Prostate gland (tissue), 2 donors: ENCODE results near the gene FGF5. TPM values are rescaled to one million over a fixed set of nuclear protein-coding genes. Genes with fewer than 3 reads are reported as not detected.

Experiments used
- DNase-seq: peaks from one replicate; pipeline ENCODE4 v3.0.0-alpha.2; 2019; ENCODE audit warnings: low spot score
- H3K27ac ChIP-seq, 2 donors: fragments of 200-600 bp; sonication (generic); 2 replicates each; pipeline ENCODE4 v1.5.1; 2017 to 2019
- H3K27me3 ChIP-seq: fragments of 200-600 bp; sonication (generic); replicated peaks from 2 replicates; pipeline ENCODE4 v1.5.1; 2019; ENCODE audit not compliant: insufficient read depth
- H3K36me3 ChIP-seq, 2 donors: fragments of 200-600 bp; sonication (generic); 1 replicate in 1 of 2; 2 replicates in 1 of 2; pipeline versions ENCODE4 v1.5.1 to v1.8.1; 2017 to 2019
- H3K4me1 ChIP-seq: fragments of 200-600 bp; sonication (generic); replicated peaks from 2 replicates; pipeline ENCODE4 v1.5.1; 2019
- H3K4me3 ChIP-seq, 2 donors: fragments of 200-600 bp; sonication (generic); 2 replicates each; pipeline ENCODE4 v1.5.1; 2017 to 2019
- H3K9me3 ChIP-seq: fragments of 200-600 bp; sonication (generic); 2 replicates; pipeline ENCODE4 v1.5.1; 2017
- POLR2A ChIP-seq: fragments of 450-650 bp; IDR thresholded peaks from one replicate; pipeline ENCODE4 v1.6.1; 2016; ENCODE audit warnings: antibody characterized with exemption, mild to moderate bottlenecking
- POLR2AphosphoS5 ChIP-seq: sonication (generic); formaldehyde crosslinking; IDR thresholded peaks from one replicate; pipeline ENCODE4 v1.6.1; 2017; ENCODE audit warnings: antibody characterized with exemption
- WGBS: methylation state at CpG from one replicate; pipeline ENCODE4 v1.1.5; 2018; 5-methylcytosine and 5-hydroxymethylcytosine counted together
- intact Hi-C: fragments of 100-400 bp; cut with DNase I; formaldehyde crosslinking; loops from one replicate; pipeline ENCODE4 v1.14.2; 2022
- total RNA-seq, 2 donors: library from RNA; depleted of rRNA; stranded (reverse); fragments of >200 nt; gene quantifications; one replicate each; pipeline ENCODE4 v1.1.0, GENCODE V29; 2016
- TF ChIP-seq, protein P1 (sequence below), 4 experiments: fragments of 200-600 bp in 2 of 4; fragments of 450-650 bp in 2 of 4; sonication (generic) in 2 of 4; IDR thresholded peaks; 1 replicate in 3 of 4; 2 replicates in 1 of 4; pipeline ENCODE4 v1.5.1; 2016 to 2019; ENCODE audit warnings: antibody characterized with exemption in 4 of 4, mild to moderate bottlenecking in 2 of 4, moderate library complexity in 2 of 4

FGF5 gene
- total RNA-seq, 2 donors from 2014 or later = not detected

DNA sequence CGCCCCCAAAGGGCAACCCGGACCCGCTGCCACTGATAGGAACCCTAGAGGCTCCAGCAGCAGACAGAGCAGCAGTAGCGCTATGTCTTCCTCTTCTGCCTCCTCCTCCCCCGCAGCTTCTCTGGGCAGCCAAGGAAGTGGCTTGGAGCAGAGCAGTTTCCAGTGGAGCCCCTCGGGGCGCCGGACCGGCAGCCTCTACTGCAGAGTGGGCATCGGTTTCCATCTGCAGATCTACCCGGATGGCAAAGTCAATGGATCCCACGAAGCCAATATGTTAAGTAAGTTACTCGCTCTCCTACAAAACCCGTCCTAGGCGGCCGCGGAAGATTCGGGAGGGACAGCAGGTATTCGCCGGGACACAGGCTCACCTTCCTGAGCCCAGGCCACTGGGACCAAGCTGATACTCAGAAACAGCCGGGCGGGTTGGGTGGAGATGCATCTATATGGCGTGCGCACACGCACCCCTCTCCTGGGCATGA lies 477 bp downstream of the FGF5 start:
- Histone ChIP-seq H3K27ac (no peak overlapping the region), H3K4me3 (peak overlapping the region; percentile 15 to 28), H3K36me3 (no peaks in the 10 kb centered on the region), H3K27me3 (peaks cover 28% of the 10 kb centered on the region), H3K4me1 (peaks cover 2% of the 10 kb centered on the region), H3K9me3 (no peaks in the 10 kb centered on the region)
- intact Hi-C loops = no loop called here
- no peak for DNase-seq
- TF ChIP-seq, protein P1, sequence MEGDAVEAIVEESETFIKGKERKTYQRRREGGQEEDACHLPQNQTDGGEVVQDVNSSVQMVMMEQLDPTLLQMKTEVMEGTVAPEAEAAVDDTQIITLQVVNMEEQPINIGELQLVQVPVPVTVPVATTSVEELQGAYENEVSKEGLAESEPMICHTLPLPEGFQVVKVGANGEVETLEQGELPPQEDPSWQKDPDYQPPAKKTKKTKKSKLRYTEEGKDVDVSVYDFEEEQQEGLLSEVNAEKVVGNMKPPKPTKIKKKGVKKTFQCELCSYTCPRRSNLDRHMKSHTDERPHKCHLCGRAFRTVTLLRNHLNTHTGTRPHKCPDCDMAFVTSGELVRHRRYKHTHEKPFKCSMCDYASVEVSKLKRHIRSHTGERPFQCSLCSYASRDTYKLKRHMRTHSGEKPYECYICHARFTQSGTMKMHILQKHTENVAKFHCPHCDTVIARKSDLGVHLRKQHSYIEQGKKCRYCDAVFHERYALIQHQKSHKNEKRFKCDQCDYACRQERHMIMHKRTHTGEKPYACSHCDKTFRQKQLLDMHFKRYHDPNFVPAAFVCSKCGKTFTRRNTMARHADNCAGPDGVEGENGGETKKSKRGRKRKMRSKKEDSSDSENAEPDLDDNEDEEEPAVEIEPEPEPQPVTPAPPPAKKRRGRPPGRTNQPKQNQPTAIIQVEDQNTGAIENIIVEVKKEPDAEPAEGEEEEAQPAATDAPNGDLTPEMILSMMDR (IDR thresholded peaks at IDR 0.05) = no peak
- 7% methylated on average over 25 of the region's 25 CpGs for WGBS

DNA sequence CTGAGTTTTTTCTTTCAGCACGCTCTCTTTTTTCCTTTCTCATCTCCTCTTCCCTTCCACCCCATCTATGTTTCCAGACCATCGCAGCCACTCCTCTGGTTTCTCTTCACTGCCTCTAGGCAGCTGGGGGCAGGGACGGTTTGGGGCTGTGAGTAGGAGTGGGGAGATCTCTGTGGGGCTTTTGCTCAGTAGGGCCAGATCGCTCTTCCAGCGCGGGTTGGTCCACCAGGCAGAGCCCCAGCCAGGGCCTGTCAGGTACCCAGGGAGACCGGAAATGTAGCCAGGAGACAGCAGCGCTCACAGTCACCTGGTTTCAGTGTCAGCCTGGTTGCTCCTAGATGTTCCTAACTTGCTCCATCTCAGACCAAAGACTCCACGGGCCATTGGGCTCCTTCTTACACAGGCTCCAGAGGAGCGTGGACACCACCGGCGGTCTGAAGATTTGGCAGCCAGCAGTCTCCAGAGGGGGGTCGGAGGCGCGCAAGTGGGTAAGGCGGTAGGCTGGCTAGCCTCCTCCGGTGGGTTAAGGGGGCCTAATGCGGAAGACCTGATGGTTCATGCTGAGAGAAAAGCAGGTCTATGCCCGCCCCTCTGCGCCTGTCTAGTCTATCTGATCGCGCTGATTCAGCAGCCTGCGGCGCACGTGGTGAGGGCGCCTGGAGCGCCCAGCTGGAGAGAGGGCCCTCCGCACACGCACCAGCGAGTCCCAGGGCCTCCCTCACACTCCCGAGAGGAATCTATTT lies 1.8 kb downstream of the FGF5 start:
- Histone ChIP-seq H3K9me3 (no peaks in the 10 kb centered on the region), H3K4me1 (peaks cover 2% of the 10 kb centered on the region), H3K36me3 (no peaks in the 10 kb centered on the region), H3K27ac (no peak overlapping the region), H3K27me3 (peaks cover 23% of the 10 kb centered on the region), H3K4me3 (no peak overlapping the region)
- intact Hi-C loops = no loop called here
- DNase-seq = no peak
- no peak for TF ChIP-seq POLR2A
- no peak for TF ChIP-seq POLR2AphosphoS5
- TF ChIP-seq, protein P1 (IDR thresholded peaks at IDR 0.05) = no peak
- whole genome bisulfite sequencing = 9% methylated on average over 31 of the region's 31 CpGs

DNA sequence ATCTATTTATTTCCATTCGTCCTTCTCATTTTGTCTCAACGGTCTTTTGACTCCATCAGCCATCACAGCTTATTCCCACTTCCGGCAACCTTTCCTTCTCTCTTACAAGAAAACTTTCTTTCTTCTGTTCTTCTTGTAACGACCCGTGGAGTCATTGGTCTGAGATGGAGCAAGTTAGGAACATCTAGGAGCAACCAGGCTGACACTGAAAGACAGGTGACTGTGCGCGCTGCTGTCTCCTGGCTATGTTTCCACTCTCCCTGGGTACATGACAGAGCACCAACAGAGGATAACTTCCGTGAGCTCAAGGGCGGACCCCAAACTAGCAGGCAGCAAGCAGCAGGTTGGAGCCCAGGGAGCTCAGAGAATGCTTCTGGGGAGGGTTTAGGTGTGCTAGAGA lies 2.5 kb downstream of the FGF5 start:
- WGBS = 53% methylated on average over 9 of the region's 9 CpGs
- intact Hi-C loops = no loop called here
- no peaks in the 10 kb centered on the region for H3K9me3 ChIP-seq
- H3K27me3 ChIP-seq = peaks cover 18% of the 10 kb centered on the region
- DNase-seq = no peak
- no peaks in the 10 kb centered on the region for H3K36me3 ChIP-seq
- H3K27ac ChIP-seq = no peak overlapping the region
- H3K4me3 ChIP-seq = no peak overlapping the region
- TF ChIP-seq POLR2A (no peak), POLR2AphosphoS5 (no peak)
- TF ChIP-seq, protein P1 (IDR thresholded peaks at IDR 0.05) = no peak
- peaks cover 2% of the 10 kb centered on the region for H3K4me1 ChIP-seq

DNA sequence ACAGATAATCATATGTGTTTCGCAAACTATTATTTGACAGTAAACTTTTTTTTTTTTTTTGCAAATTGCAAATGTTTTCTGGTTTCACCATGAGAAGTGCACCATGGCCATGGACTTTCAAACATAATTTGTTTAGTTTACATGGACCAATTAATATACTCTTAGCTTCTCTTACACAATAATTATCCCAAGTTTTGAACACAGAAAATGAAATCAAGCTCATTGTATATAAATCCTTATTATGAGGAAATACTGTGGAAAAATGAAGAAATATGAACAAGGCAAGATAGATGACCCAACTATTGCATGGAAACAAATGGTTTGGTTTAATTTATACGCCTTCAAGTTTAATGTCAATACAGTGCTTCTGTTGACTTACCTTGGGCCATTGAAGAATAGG lies 3.9 kb downstream of the FGF5 start:
- 94% methylated on average over 2 of the region's 2 CpGs for WGBS
- Histone ChIP-seq H3K36me3 (no peaks in the 10 kb centered on the region), H3K27me3 (peaks cover 5% of the 10 kb centered on the region), H3K4me3 (no peak overlapping the region), H3K9me3 (no peaks in the 10 kb centered on the region), H3K27ac (no peak overlapping the region), H3K4me1 (peaks cover 2% of the 10 kb centered on the region)
- TF ChIP-seq, protein P1 (IDR thresholded peaks at IDR 0.05) = no peak
- no peak for TF ChIP-seq POLR2AphosphoS5
- TF ChIP-seq POLR2A = no peak
- DNase-seq = no peak
- intact Hi-C loops = no loop called here

DNA sequence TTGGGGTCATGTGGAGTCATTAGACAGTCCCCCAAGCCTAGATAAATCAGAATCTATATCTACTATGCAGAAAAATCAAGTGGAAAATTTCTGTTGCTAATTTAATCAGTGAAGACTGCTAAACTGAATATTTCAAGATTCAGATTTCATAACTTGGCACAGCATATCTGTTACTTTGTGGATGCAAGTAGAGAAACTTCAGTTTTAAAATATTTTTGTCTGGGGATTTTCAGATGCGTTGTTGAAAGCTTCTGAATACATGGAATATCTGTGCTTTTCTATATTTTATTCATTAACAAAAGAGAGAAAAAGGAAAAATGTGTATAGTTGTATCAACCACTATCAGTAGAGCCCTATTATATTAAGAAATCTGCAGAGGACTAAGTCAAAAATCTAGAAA lies 4.4 kb downstream of the FGF5 start:
- Histone ChIP-seq H3K36me3 (no peaks in the 10 kb centered on the region), H3K9me3 (no peaks in the 10 kb centered on the region), H3K27ac (no peak overlapping the region), H3K27me3 (peaks cover 5% of the 10 kb centered on the region), H3K4me1 (peaks cover 2% of the 10 kb centered on the region), H3K4me3 (no peak overlapping the region)
- TF ChIP-seq POLR2A (no peak), POLR2AphosphoS5 (no peak)
- TF ChIP-seq, protein P1 (IDR thresholded peaks at IDR 0.05) = no peak
- no peak for DNase-seq
- WGBS = 0% methylated on average over 1 of the region's 1 CpG
- intact Hi-C loops = no loop called here
